GM23248 (cell line): Measurements from ENCODE around the gene CD27.

Source experiments
- EZH2 ChIP-seq: fragments of 200-600 bp; sonication (generic); IDR thresholded peaks from 2 replicates; pipeline ENCODE4 v1.6.1; 2018; ENCODE audit warnings: antibody characterized with exemption, mild to moderate bottlenecking; ENCODE audit not compliant: insufficient read depth, poor library complexity, severe bottlenecking
- EZH2phosphoT487 ChIP-seq: fragments of 200-600 bp; sonication (generic); IDR thresholded peaks from 2 replicates; pipeline ENCODE4 v1.6.1; 2018; ENCODE audit warnings: antibody characterized with exemption, moderate library complexity, mild to moderate bottlenecking, low read depth; ENCODE audit not compliant: insufficient read depth

- TF ChIP-seq EZH2phosphoT487 (no peak), EZH2 (no peak)
These were observed 16.4 kb upstream of the CD27 start for GRCh38 chr12:6428326-6428725.
